CD4-positive, CD25-positive, alpha-beta regulatory T cell (primary cell): ENCODE data around the gene NAV3. TPM values are rescaled to one million over a fixed set of nuclear protein-coding genes. Genes with fewer than 3 reads are reported as not detected.

Source experiments
- ATAC-seq, 2 donors: fragments of 150-1000 bp; cut with Tn5 transposase; one replicate each; pipeline ENCODE4 v1.10.0; 2021; ENCODE audit warnings: low read depth in 2 of 2, moderate number of reproducible peaks in 2 of 2, moderate library complexity in 1 of 2
- DNase-seq, 3 donors: peaks; one replicate each; pipeline versions ENCODE4 v3.0.0 to v3.0.0-alpha.2; 2012 to 2022; ENCODE audit warnings: mixed read lengths in 1 of 3
- H3K27ac ChIP-seq: one replicate; pipeline ENCODE4 v1.7.0; 2013; ENCODE audit warnings: mild to moderate bottlenecking, low read length; ENCODE audit not compliant: insufficient read depth, poor library complexity, severe bottlenecking
- H3K27me3 ChIP-seq: one replicate; pipeline ENCODE4 v1.7.0; 2013; ENCODE audit warnings: low read length; ENCODE audit not compliant: control insufficient read depth, insufficient read depth
- H3K36me3 ChIP-seq: one replicate; pipeline ENCODE4 v1.7.0; 2013; ENCODE audit warnings: mild to moderate bottlenecking, low read length, moderate library complexity; ENCODE audit not compliant: control insufficient read depth, insufficient read depth
- H3K4me1 ChIP-seq: 2 replicates; pipeline ENCODE4 v1.7.0; 2013; ENCODE audit warnings: mild to moderate bottlenecking, low read length; ENCODE audit not compliant: insufficient read depth, control insufficient read depth, poor library complexity, severe bottlenecking
- H3K4me3 ChIP-seq: one replicate; pipeline ENCODE4 v1.7.0; 2013; ENCODE audit warnings: low read depth, mild to moderate bottlenecking, low read length, moderate library complexity
- H3K9me3 ChIP-seq, 2 experiments: 1 replicate in 1 of 2; 2 replicates in 1 of 2; pipeline ENCODE4 v1.7.0; 2013; ENCODE audit warnings: low read length in 2 of 2, mild to moderate bottlenecking in 1 of 2, moderate library complexity in 1 of 2; ENCODE audit not compliant: control insufficient read depth in 2 of 2
- H3K27ac Mint-ChIP-seq, 3 donors: one replicate each; pipeline ENCODE4 v1.8.0; 2020 to 2022; ENCODE audit warnings: mild to moderate bottlenecking in 3 of 3, mixed read lengths in 3 of 3, moderate library complexity in 2 of 3
- H3K27me3 Mint-ChIP-seq: one replicate; pipeline ENCODE4 v1.8.0; 2022; ENCODE audit warnings: mild to moderate bottlenecking, mixed read lengths
- H3K36me3 Mint-ChIP-seq: one replicate; pipeline ENCODE4 v1.8.0; 2020; ENCODE audit warnings: mixed read lengths
- H3K4me1 Mint-ChIP-seq, 4 donors: one replicate each; pipeline ENCODE4 v1.8.0; 2020 to 2022; ENCODE audit warnings: mixed read lengths in 4 of 4, mild to moderate bottlenecking in 1 of 4
- H3K4me3 Mint-ChIP-seq, 4 donors: one replicate each; pipeline ENCODE4 v1.8.0; 2020 to 2022; ENCODE audit warnings: mild to moderate bottlenecking in 4 of 4, mixed read lengths in 4 of 4, moderate library complexity in 3 of 4
- H3K9me3 Mint-ChIP-seq, 7 donors: one replicate each; pipeline ENCODE4 v1.8.0; 2020 to 2022; ENCODE audit warnings: mixed read lengths in 7 of 7, mild to moderate bottlenecking in 3 of 7, moderate library complexity in 2 of 7
- polyA plus RNA-seq, 4 donors: library from polyadenylated mRNA; unstranded; fragments of 300-500 nt; fragmentation: Illumina TruSeq; gene quantifications; one replicate each; pipeline ENCODE4 v1.2.3, GENCODE V29; 2021
- total RNA-seq: library from RNA; stranded (reverse); gene quantifications from one replicate; pipeline ENCODE4 v1.2.3, GENCODE V29; 2022

The NAV3 gene
- total and polyA plus RNA-seq, 5 donors from 2014 or later, result not detected

GRCh38 chr12:77795699-77796098 lies 35.0 kb upstream of the NAV3 start:
- DNase-seq (no peak), ATAC-seq (no peak)
- Histone ChIP-seq H3K4me3 (no peak overlapping the region), H3K9me3 (no peaks in the 10 kb centered on the region), H3K36me3 (no peaks in the 10 kb centered on the region), H3K27ac (no peak overlapping the region), H3K27me3 (no peaks in the 10 kb centered on the region), H3K4me1 (no peaks in the 10 kb centered on the region)
- no peaks in the 10 kb centered on the region for H3K36me3 Mint-ChIP-seq
- H3K27ac Mint-ChIP-seq, result no peak overlapping the region
- H3K27me3 Mint-ChIP-seq, result no peaks in the 10 kb centered on the region
- H3K9me3 Mint-ChIP-seq, result peaks cover 0 to 17% (median 2%) of the 10 kb centered on the region in 7 donors
- H3K4me1 Mint-ChIP-seq, result no peaks in the 10 kb centered on the region
- no peak overlapping the region for H3K4me3 Mint-ChIP-seq

GRCh38 chr12:77796775-77797174 lies 33.9 kb upstream of the NAV3 start:
- no peaks in the 10 kb centered on the region for H3K4me1 ChIP-seq
- no peak overlapping the region for H3K27ac ChIP-seq
- no peaks in the 10 kb centered on the region for H3K27me3 Mint-ChIP-seq
- H3K4me3 Mint-ChIP-seq, result no peak overlapping the region
- no peaks in the 10 kb centered on the region for H3K27me3 ChIP-seq
- H3K9me3 Mint-ChIP-seq, result peaks cover 0 to 15% (median 2%) of the 10 kb centered on the region in 7 donors
- no peaks in the 10 kb centered on the region for H3K4me1 Mint-ChIP-seq
- H3K36me3 Mint-ChIP-seq, result no peaks in the 10 kb centered on the region
- no peaks in the 10 kb centered on the region for H3K9me3 ChIP-seq
- H3K4me3 ChIP-seq, result no peak overlapping the region
- no peaks in the 10 kb centered on the region for H3K36me3 ChIP-seq
- ATAC-seq, result no peak
- DNase-seq, result no peak
- no peak overlapping the region for H3K27ac Mint-ChIP-seq

GRCh38 chr12:77800501-77800900 lies 30.2 kb upstream of the NAV3 start:
- Histone ChIP-seq H3K4me3 (no peak overlapping the region), H3K9me3 (no peaks in the 10 kb centered on the region), H3K27me3 (no peaks in the 10 kb centered on the region), H3K27ac (no peak overlapping the region), H3K36me3 (no peaks in the 10 kb centered on the region), H3K4me1 (no peaks in the 10 kb centered on the region)
- ATAC-seq (no peak), DNase-seq (no peak)
- Mint-ChIP-seq H3K9me3 (peaks cover 0 to 14% (median 4%) of the 10 kb centered on the region in 7 donors), H3K4me3 (no peak overlapping the region), H3K36me3 (no peaks in the 10 kb centered on the region), H3K27ac (no peak overlapping the region), H3K27me3 (no peaks in the 10 kb centered on the region), H3K4me1 (peaks cover 0 to 4% (median 0%) of the 10 kb centered on the region in 4 donors)

GRCh38 chr12:77808534-77808933 lies 22.2 kb upstream of the NAV3 start:
- Mint-ChIP-seq H3K36me3 (no peaks in the 10 kb centered on the region), H3K9me3 (peaks cover 2 to 30% (median 9%) of the 10 kb centered on the region in 7 donors), H3K27me3 (no peaks in the 10 kb centered on the region), H3K4me3 (no peak overlapping the region), H3K27ac (no peak overlapping the region), H3K4me1 (peaks cover 0 to 4% (median 0%) of the 10 kb centered on the region in 4 donors)
- Histone ChIP-seq H3K9me3 (no peaks in the 10 kb centered on the region), H3K27me3 (no peaks in the 10 kb centered on the region), H3K4me1 (no peaks in the 10 kb centered on the region), H3K36me3 (no peaks in the 10 kb centered on the region), H3K4me3 (no peak overlapping the region), H3K27ac (no peak overlapping the region)
- ATAC-seq (no peak), DNase-seq (no peak)

GRCh38 chr12:77813558-77813957 lies 17.1 kb upstream of the NAV3 start:
- H3K27me3 Mint-ChIP-seq, result no peaks in the 10 kb centered on the region
- no peak for ATAC-seq
- Histone ChIP-seq H3K4me1 (no peaks in the 10 kb centered on the region), H3K9me3 (no peaks in the 10 kb centered on the region), H3K27ac (no peak overlapping the region), H3K4me3 (no peak overlapping the region), H3K27me3 (no peaks in the 10 kb centered on the region), H3K36me3 (no peaks in the 10 kb centered on the region)
- H3K9me3 Mint-ChIP-seq, result peaks cover 0 to 10% (median 4%) of the 10 kb centered on the region in 7 donors
- H3K27ac Mint-ChIP-seq, result no peak overlapping the region
- H3K4me3 Mint-ChIP-seq, result no peak overlapping the region
- H3K36me3 Mint-ChIP-seq, result no peaks in the 10 kb centered on the region
- H3K4me1 Mint-ChIP-seq, result no peaks in the 10 kb centered on the region
- DNase-seq, result no peak

GRCh38 chr12:77814386-77814785 lies 16.3 kb upstream of the NAV3 start:
- no peak for ATAC-seq
- H3K9me3 ChIP-seq, result no peaks in the 10 kb centered on the region
- peaks cover 0 to 10% (median 4%) of the 10 kb centered on the region in 7 donors for H3K9me3 Mint-ChIP-seq
- no peaks in the 10 kb centered on the region for H3K27me3 Mint-ChIP-seq
- H3K27ac ChIP-seq, result no peak overlapping the region
- no peaks in the 10 kb centered on the region for H3K36me3 ChIP-seq
- H3K27me3 ChIP-seq, result no peaks in the 10 kb centered on the region
- H3K36me3 Mint-ChIP-seq, result no peaks in the 10 kb centered on the region
- H3K27ac Mint-ChIP-seq, result no peak overlapping the region
- no peak overlapping the region for H3K4me3 ChIP-seq
- no peak for DNase-seq
- H3K4me1 ChIP-seq, result no peaks in the 10 kb centered on the region
- no peak overlapping the region for H3K4me3 Mint-ChIP-seq
- no peaks in the 10 kb centered on the region for H3K4me1 Mint-ChIP-seq

- Mint-ChIP-seq H3K4me1 (no peaks in the 10 kb centered on the region), H3K27ac (no peak overlapping the region), H3K27me3 (no peaks in the 10 kb centered on the region), H3K36me3 (no peaks in the 10 kb centered on the region), H3K4me3 (no peak overlapping the region), H3K9me3 (peaks cover 0 to 8% (median 4%) of the 10 kb centered on the region in 7 donors)
- H3K27me3 ChIP-seq, result no peaks in the 10 kb centered on the region
- no peaks in the 10 kb centered on the region for H3K4me1 ChIP-seq
- no peak overlapping the region for H3K4me3 ChIP-seq
- no peaks in the 10 kb centered on the region for H3K36me3 ChIP-seq
- H3K27ac ChIP-seq, result no peak overlapping the region
- no peaks in the 10 kb centered on the region for H3K9me3 ChIP-seq
- DNase-seq, result no peak
- no peak for ATAC-seq
These were observed 14.5 kb upstream of the NAV3 start for GRCh38 chr12:77816196-77816595.

- H3K4me1 Mint-ChIP-seq, result no peaks in the 10 kb centered on the region
- H3K9me3 ChIP-seq, result no peaks in the 10 kb centered on the region
- H3K27me3 ChIP-seq, result no peaks in the 10 kb centered on the region
- H3K9me3 Mint-ChIP-seq, result peaks cover 0 to 4% (median 2%) of the 10 kb centered on the region in 7 donors
- H3K27me3 Mint-ChIP-seq, result no peaks in the 10 kb centered on the region
- H3K4me3 Mint-ChIP-seq, result no peak overlapping the region
- H3K27ac ChIP-seq, result no peak overlapping the region
- ATAC-seq, result no peak
- no peaks in the 10 kb centered on the region for H3K36me3 ChIP-seq
- H3K4me3 ChIP-seq, result no peak overlapping the region
- H3K4me1 ChIP-seq, result no peaks in the 10 kb centered on the region
- H3K27ac Mint-ChIP-seq, result no peak overlapping the region
- no peak for DNase-seq
- H3K36me3 Mint-ChIP-seq, result no peaks in the 10 kb centered on the region
These were observed 13.4 kb upstream of the NAV3 start for GRCh38 chr12:77817276-77817675.
